K562 (cell line): ENCODE results near the gene PUM1. TPM values are rescaled to one million over a fixed set of nuclear protein-coding genes. Genes with fewer than 3 reads are reported as not detected.

Experiments used
- ATAC-seq: fragments of 200-7000 bp; cut with Tn5 transposase; 3 replicates; pipeline ENCODE4 v1.9.1; 2020; ENCODE audit warnings: moderate library complexity
- BruUV-seq: library from RNA; stranded (reverse); fragments of 400-500 nt; replicated peaks from 2 replicates; lab custom pipeline; 2021; lab: Mats Ljungman, UMichigan
- CTCF ChIA-PET: fragments of 300-600 bp; formaldehyde crosslinking; extraction: SDS; loops from one replicate; lab custom pipeline; 2021; ENCODE audit warnings: low intra/inter-chr PET ratio; lab: Yijun Ruan, JAX
- POLR2A ChIA-PET: fragments of 300-600, 350-650 bp; sonication (Branson Sonifier 250); formaldehyde crosslinking; extraction: SDS; loops from one replicate; lab custom pipeline; 2021; ENCODE audit warnings: antibody characterized with exemption, inconsistent platforms; lab: Yijun Ruan, JAX
- DNase-seq, 4 experiments: peaks; one replicate each; pipeline versions ENCODE4 v3.0.0 to v3.0.0-alpha.2; 2011 to 2018; ENCODE audit warnings: low spot score in 3 of 4, mixed read lengths in 3 of 4; ENCODE audit errors: extremely low read depth in 1 of 4
- FAIRE-seq: peaks from 2 replicates; lab custom pipeline; 2011; peaks lifted over from hg19 to GRCh38; lab: Jason Lieb, UNC
- H2AFZ ChIP-seq: 2 replicates; pipeline ENCODE4 v1.6.0; 2011; ENCODE audit warnings: low read depth, low read length, control low read depth, inconsistent platforms
- H3K27ac ChIP-seq: fragments of 200-600 bp; 3 replicates; pipeline ENCODE4 v1.8.0; 2011; ENCODE audit warnings: low read depth, mild to moderate bottlenecking, control low read depth, inconsistent platforms, low read length, moderate library complexity, mixed read lengths; ENCODE audit errors: extremely low read depth
- H3K27me3 ChIP-seq, 2 experiments: fragments of 300-600 bp in 1 of 2; 2 replicates in 1 of 2; 3 replicates in 1 of 2; pipeline versions ENCODE4 v1.6.0 to v1.8.0; 2011; ENCODE audit warnings: inconsistent platforms in 2 of 2, low read length in 2 of 2, mild to moderate bottlenecking in 1 of 2, mixed read lengths in 1 of 2, moderate library complexity in 1 of 2; ENCODE audit not compliant: control insufficient read depth in 2 of 2, insufficient read depth in 2 of 2
- H3K36me3 ChIP-seq: fragments of 300-600 bp; 3 replicates; pipeline ENCODE4 v1.8.0; 2011; ENCODE audit warnings: mild to moderate bottlenecking, low read length, inconsistent platforms; ENCODE audit not compliant: control insufficient read depth, insufficient read depth
- H3K4me1 ChIP-seq, 2 experiments: fragments of 200-600 bp in 1 of 2; replicated peaks in 1 of 2; 2 replicates in 1 of 2; 3 replicates in 1 of 2; pipeline versions ENCODE4 v1.5.1 to v1.8.0; 2011; ENCODE audit warnings: inconsistent platforms in 2 of 2, low read length in 2 of 2, mild to moderate bottlenecking in 1 of 2, mixed read lengths in 1 of 2, moderate library complexity in 1 of 2; ENCODE audit not compliant: control insufficient read depth in 2 of 2, insufficient read depth in 2 of 2
- H3K4me2 ChIP-seq: 2 replicates; pipeline ENCODE4 v1.6.1; 2011; ENCODE audit warnings: low read length, control low read depth, inconsistent platforms, mixed read lengths; ENCODE audit not compliant: insufficient read depth
- H3K4me3 ChIP-seq: fragments of 200-600 bp; sonication (generic), shearing (Covaris generic); 2 replicates; pipeline ENCODE4 v1.5.1; 2016; ENCODE audit warnings: control low read depth, inconsistent platforms
- H3K79me2 ChIP-seq: fragments of 200-600 bp; 3 replicates; pipeline ENCODE4 v1.8.0; 2011; ENCODE audit warnings: low read length, inconsistent platforms; ENCODE audit not compliant: control insufficient read depth, insufficient read depth
- H3K9ac ChIP-seq, 2 experiments: 2 replicates each; pipeline versions ENCODE4 v1.6.0 to v1.6.1; 2011; ENCODE audit warnings: low read depth in 2 of 2, low read length in 2 of 2, control low read depth in 1 of 2, inconsistent platforms in 1 of 2, mild to moderate bottlenecking in 1 of 2, mixed read lengths in 1 of 2; ENCODE audit not compliant: insufficient read depth in 1 of 2
- H3K9me1 ChIP-seq: one replicate; pipeline ENCODE4 v1.6.0; 2011; ENCODE audit warnings: inconsistent platforms, mild to moderate bottlenecking, low read length, moderate library complexity; ENCODE audit not compliant: control insufficient read depth, insufficient read depth
- H3K9me3 ChIP-seq: replicated peaks from 2 replicates; pipeline ENCODE4 v1.5.1; 2011; ENCODE audit warnings: low read depth, low read length, inconsistent platforms; ENCODE audit not compliant: control insufficient read depth, insufficient read depth
- H4K20me1 ChIP-seq: replicated peaks from 2 replicates; pipeline ENCODE4 v1.6.1; 2011; ENCODE audit warnings: low read length, inconsistent platforms, mixed read lengths; ENCODE audit not compliant: control insufficient read depth, insufficient read depth
- BRD9 ChIP-seq: fragments of 450-650 bp; IDR thresholded peaks from 2 replicates; pipeline ENCODE4 v1.6.1; 2018; ENCODE audit warnings: low read depth; ENCODE audit not compliant: partially characterized antibody
- EP300 ChIP-seq: IDR thresholded peaks from 2 replicates; pipeline ENCODE4 v1.6.1; 2012; ENCODE audit warnings: low read length, improper control_type of control experiment
- FOS ChIP-seq: IDR thresholded peaks from 3 replicates; pipeline ENCODE4 v1.6.1; 2011; ENCODE audit not compliant: insufficient read length; ENCODE audit errors: extremely low read depth
- GATAD2A ChIP-seq: fragments of 450-650 bp; IDR thresholded peaks from 2 replicates; pipeline ENCODE4 v1.6.1; 2017
- HOMEZ ChIP-seq: fragments of 250-450 bp; sonication (Bioruptor Pico); IDR thresholded peaks from 2 replicates; pipeline ENCODE4 v1.4.0; 2020; ENCODE audit warnings: mild to moderate bottlenecking, moderate library complexity
- KLF6 ChIP-seq: fragments of 250-450 bp; sonication (Bioruptor Pico); IDR thresholded peaks from 2 replicates; pipeline ENCODE4 v1.4.0; 2020; ENCODE audit warnings: mild to moderate bottlenecking, moderate library complexity, borderline replicate concordance
- MCM3 ChIP-seq: fragments of 450-650 bp; IDR thresholded peaks from 2 replicates; pipeline ENCODE4 v1.6.1; 2016
- NUFIP1 ChIP-seq: fragments of 450-650 bp; IDR thresholded peaks from 2 replicates; pipeline ENCODE4 v1.6.1; 2018; ENCODE audit not compliant: partially characterized antibody
- TRIM24 ChIP-seq, 2 experiments: fragments of 450-650 bp; IDR thresholded peaks; 2 replicates each; pipeline ENCODE4 v1.6.1; 2016
- ZBTB7A ChIP-seq: IDR thresholded peaks from 2 replicates; pipeline ENCODE4 v1.6.1; 2011; ENCODE audit warnings: low read depth, mild to moderate bottlenecking, low read length, moderate library complexity, borderline replicate concordance; ENCODE audit not compliant: control insufficient read depth
- ZNF143 ChIP-seq: sonication (generic); formaldehyde crosslinking; IDR thresholded peaks from 2 replicates; pipeline ENCODE4 v1.9.0; 2022; ENCODE audit warnings: mild to moderate bottlenecking, missing genetic modification reagents
- ZNF507 ChIP-seq: conservative IDR thresholded peaks from 2 replicates; pipeline ENCODE4 v1.6.1; 2017; ENCODE audit warnings: missing genetic modification characterization, missing compliant biosample characterization
- ZZZ3 ChIP-seq: fragments of 450-650 bp; IDR thresholded peaks from 2 replicates; pipeline ENCODE4 v1.6.1; 2016; ENCODE audit warnings: antibody characterized with exemption, mild to moderate bottlenecking, moderate library complexity
- WGBS: fragments of 100-300 bp; shearing (Covaris generic); methylation state at CpG from one replicate; pipeline ENCODE4 v1.1.6; 2016; ENCODE audit warnings: low coverage, mixed read lengths; ENCODE audit not compliant: insufficient coverage; ENCODE audit errors: missing lambda C conversion rate; 5-methylcytosine and 5-hydroxymethylcytosine counted together
- in situ Hi-C: fragments of 300-500 bp; cut with MboI; formaldehyde crosslinking; loops from 4 replicates; pipeline ENCODE4 v1.15.0; 2018; ENCODE audit warnings: inconsistent platforms, mixed read lengths
- intact Hi-C: fragments of 100-400 bp; cut with micrococcal nuclease; formaldehyde crosslinking; loops from 2 replicates; pipeline ENCODE4 v1.14.2; 2022
- polyA plus RNA-seq, 8 experiments: library from polyadenylated mRNA; depleted of rRNA in 4 of 8; stranded (reverse) in 5 of 8; unstranded in 3 of 8; fragments of >200 nt; fragmentation: Nextera tagmentation in 2 of 8; fragmentation: Illumina TruSeq in 1 of 8; extraction: Ambion mirVana in 2 of 8; extraction: Trizol in 1 of 8; gene quantifications; 2 replicates each; pipeline versions ENCODE4 v1.2.1 to v1.2.3, GENCODE V29; 2011 to 2014; ENCODE audit warnings: inconsistent platforms in 1 of 8, missing spikeins in 1 of 8
- total RNA-seq, 7 experiments: library from RNA; depleted of rRNA in 6 of 7; stranded (reverse); fragments of >200 nt in 6 of 7; fragmentation: Illumina TruSeq in 2 of 7; extraction: Trizol in 2 of 7; gene quantifications; 2 replicates each; pipeline versions ENCODE4 v1.2.1 to v1.2.3, GENCODE V29; 2011 to 2021; ENCODE audit warnings: low replicate concordance in 1 of 7

The PUM1 gene
- total and polyA plus RNA-seq, 9 of the 15 experiments (the other 6 are each of a cell fraction or from before 2014, with no cell fraction given), result 37.7 to 104 (median 55.7) TPM

- peaks cover 55% of the 10 kb centered on the region for H4K20me1 ChIP-seq
- no peak for ATAC-seq
- H3K9ac ChIP-seq, result no peak overlapping the region
- no peak for DNase-seq
- in situ Hi-C loops (no loop called here), intact Hi-C loops (no loop called here)
- no peaks in the 10 kb centered on the region; a peak in 2 of 5 replicates for H3K4me1 ChIP-seq
- H2AFZ ChIP-seq, result no peak overlapping the region
- no TSS peak for BruUV-seq
- H3K9me3 ChIP-seq, result no peaks in the 10 kb centered on the region
- CTCF ChIA-PET, result no interaction called here
- peaks cover 99% of the 10 kb centered on the region for H3K79me2 ChIP-seq
- POLR2A ChIA-PET, result interaction anchor here (0.6 to 4.4 kb wide), 4 partner anchors 8 to 12 kb away, joined by 3 to 31 read pairs (median 6); partner anchors contain the start of gene PUM1
- TF ChIP-seq ZZZ3 (no peak), BRD9 (no peak), NUFIP1 (no peak), HOMEZ (CRISPR knock-in tag) (no peak), FOS (no peak), ZBTB7A (no peak), KLF6 (CRISPR knock-in tag) (no peak), ZNF507 (tag) (no peak), EP300 (no peak), ZNF143 (no peak), TRIM24 (IDR thresholded peaks at IDR 0.05) (no peak), GATAD2A (no peak), MCM3 (no peak)
- H3K27me3 ChIP-seq, result no peaks in the 10 kb centered on the region
- no peaks in the 10 kb centered on the region for H3K9me1 ChIP-seq
- no peak overlapping the region for H3K4me2 ChIP-seq
- WGBS, result 100% methylated on average over 1 of the region's 1 CpG
- no peak overlapping the region for H3K4me3 ChIP-seq
- FAIRE-seq, result no peak
- no peak overlapping the region for H3K27ac ChIP-seq
- H3K36me3 ChIP-seq, result peaks cover 83% of the 10 kb centered on the region
Observed at GRCh38 chr1:31055953-31056352, 9.6 kb downstream of the PUM1 start.
